NT2/D1 (cell line): ENCODE measurements around the gene BAZ2B.

Source experiments
- SUZ12 ChIP-seq: IDR thresholded peaks from 2 replicates; pipeline ENCODE4 v1.6.1; 2011; ENCODE audit not compliant: insufficient read length, insufficient read depth; ENCODE audit errors: extremely low read depth
- YY1 ChIP-seq: IDR thresholded peaks from 2 replicates; pipeline ENCODE4 v1.6.1; 2011; ENCODE audit not compliant: insufficient read length, insufficient read depth
- ZNF274 ChIP-seq: IDR thresholded peaks from 2 replicates; pipeline ENCODE4 v1.6.1; 2011; ENCODE audit warnings: mild to moderate bottlenecking, low read depth, low read length

GRCh38 chr2:159459279-159459678 is 157.1 kb downstream of the BAZ2B start:
- TF ChIP-seq SUZ12 (no peak), ZNF274 (no peak), YY1 (no peak)
